T-cell (primary cell): ENCODE data around the gene LAMTOR5. TPM values are rescaled to one million over a fixed set of nuclear protein-coding genes. Genes with fewer than 3 reads are reported as not detected.

ENCODE experiments used
- ATAC-seq, 4 experiments: fragments of 200-7000 bp in 3 of 4; fragments of 150-1000 bp in 1 of 4; cut with Tn5 transposase; replicated peaks in 1 of 4; 1 replicate in 3 of 4; 2 replicates in 1 of 4; pipeline ENCODE4 v1.10.0; 2021; ENCODE audit warnings: moderate library complexity in 3 of 4, mild to moderate bottlenecking in 2 of 4, moderate number of reproducible peaks in 1 of 4
- CTCF ChIA-PET, 2 donors: fragments of 300-600 bp; sonication (Branson Sonifier 250); formaldehyde crosslinking; loops; one replicate each; lab custom pipeline; 2022; ENCODE audit warnings: antibody characterized with exemption in 2 of 2; lab: Charles Lee
- POLR2A ChIA-PET, 2 donors: fragments of 300-600 bp; sonication (Branson Sonifier 250); formaldehyde crosslinking; loops; one replicate each; lab custom pipeline; 2022; ENCODE audit warnings: antibody characterized with exemption in 2 of 2; lab: Charles Lee
- DNase-seq, 35 experiments: peaks; one replicate each; pipeline versions ENCODE4 v3.0.0 to v3.0.0-alpha.2; 2013 to 2023
- H3K27ac ChIP-seq: one replicate; pipeline ENCODE4 v1.5.1; 2013; ENCODE audit warnings: low read length
- H3K27me3 ChIP-seq, 2 experiments: replicated peaks in 1 of 2; 1 replicate in 1 of 2; 2 replicates in 1 of 2; pipeline versions ENCODE4 v1.6.1 to v1.7.0; 2013; ENCODE audit warnings: low read length in 1 of 2, mixed read lengths in 1 of 2; ENCODE audit not compliant: control insufficient read depth in 2 of 2, insufficient read depth in 2 of 2; ENCODE audit errors: extremely low read depth in 1 of 2
- H3K36me3 ChIP-seq, 2 donors: 1 replicate in 1 of 2; 2 replicates in 1 of 2; pipeline versions ENCODE4 v1.6.1 to v1.7.0; 2013; ENCODE audit warnings: low read length in 1 of 2; ENCODE audit not compliant: control insufficient read depth in 2 of 2, insufficient read depth in 1 of 2; ENCODE audit errors: extremely low read depth in 1 of 2
- H3K4me1 ChIP-seq, 2 experiments: 1 replicate in 1 of 2; 2 replicates in 1 of 2; pipeline versions ENCODE4 v1.6.1 to v1.7.0; 2013; ENCODE audit warnings: low read length in 2 of 2, mixed read lengths in 1 of 2; ENCODE audit not compliant: insufficient read depth in 2 of 2, control insufficient read depth in 1 of 2; ENCODE audit errors: extremely low read depth in 1 of 2
- H3K4me3 ChIP-seq, 2 donors: 1 replicate in 1 of 2; 2 replicates in 1 of 2; pipeline versions ENCODE4 v1.5.1 to v1.7.0; 2013; ENCODE audit warnings: mild to moderate bottlenecking in 2 of 2, low read length in 1 of 2, moderate library complexity in 1 of 2; ENCODE audit not compliant: control insufficient read depth in 1 of 2; ENCODE audit errors: extremely low read depth in 1 of 2
- H3K9me3 ChIP-seq: 2 replicates; pipeline ENCODE4 v1.7.0; 2013
- H3K27ac Mint-ChIP-seq, 2 donors: one replicate each; pipeline ENCODE4 v1.8.0; 2020 to 2021; ENCODE audit warnings: mild to moderate bottlenecking in 2 of 2, mixed read lengths in 2 of 2
- H3K27me3 Mint-ChIP-seq, 2 donors: one replicate each; pipeline ENCODE4 v1.8.0; 2021 to 2022; ENCODE audit warnings: mixed read lengths in 2 of 2
- H3K36me3 Mint-ChIP-seq: one replicate; pipeline ENCODE4 v1.8.0; 2021; ENCODE audit warnings: mixed read lengths
- H3K4me1 Mint-ChIP-seq, 3 donors: one replicate each; pipeline ENCODE4 v1.8.0; 2020 to 2022; ENCODE audit warnings: mixed read lengths in 3 of 3, mild to moderate bottlenecking in 1 of 3
- H3K4me3 Mint-ChIP-seq, 3 donors: one replicate each; pipeline ENCODE4 v1.8.0; 2020 to 2022; ENCODE audit warnings: mild to moderate bottlenecking in 3 of 3, mixed read lengths in 3 of 3, moderate library complexity in 3 of 3
- H3K9me3 Mint-ChIP-seq, 3 donors: one replicate each; pipeline ENCODE4 v1.8.0; 2020 to 2022; ENCODE audit warnings: mixed read lengths in 3 of 3
- WGBS: methylation state at CpG from one replicate; pipeline ENCODE4 v1.1.5; 2013; ENCODE audit warnings: missing lambda C conversion rate; ENCODE audit not compliant: insufficient coverage; 5-methylcytosine and 5-hydroxymethylcytosine counted together
- total RNA-seq, 35 experiments: library from RNA in 6 of 35; stranded (reverse) in 6 of 35; fragments of 120-200 nt in 1 of 35; gene quantifications; one replicate each; pipeline versions ENCODE4 v1.2.1 to v1.2.4 and lab custom pipeline; 2013 to 2026

LAMTOR5 gene
- total RNA-seq: 10 to 100 TPM; 60.0 to 68.6 (median 67.0) TPM
- total RNA-seq (2013): 57.9 TPM
- total RNA-seq (lab: John Stamatoyannopoulos, UW): 20.4 to 74.0 (median 37.9) reads per million in 29 experiments

GRCh38 chr1:110407260-110408210 lies at the start of gene LAMTOR5:
Gene LAMTOR5 (minus strand): TSS chr1:110407694. CDS start chr1:110407620, 74 bp downstream.
- H3K4me3 Mint-ChIP-seq: peak within 1 kb of the TSS; percentile 97 to 100 (median 98)
- CTCF ChIA-PET: interaction anchor here (0.6 to 2.6 kb wide), 6 partner anchors 55 to 379 kb away, joined by 3 to 25 read pairs (median 3); partner anchors contain the start of gene RBM15 (in 1 of the 2)
- WGBS: under 1% methylated on average over 75 of the region's 76 CpGs

GRCh38 chr1:110457206-110457605 lies 49.7 kb upstream of the LAMTOR5 start:
- no peaks in the 10 kb centered on the region for H3K36me3 ChIP-seq
- ChIA-PET POLR2A (interaction anchor here in 1 of 2 donors (0.7 kb wide), 1 partner anchor 268 kb away, joined by 3 read pairs; no protein-coding TSS in a partner anchor), CTCF (interaction anchor here in 1 of 2 donors (0.6 kb wide), 1 partner anchor 250 kb away, joined by 4 read pairs; no protein-coding TSS in a partner anchor)
- no peak overlapping the region for H3K27ac ChIP-seq
- Mint-ChIP-seq H3K4me3 (no peak overlapping the region), H3K27me3 (peaks cover 2 to 4% of the 10 kb centered on the region in 2 donors), H3K27ac (no peak overlapping the region), H3K4me1 (no peaks in the 10 kb centered on the region), H3K36me3 (no peaks in the 10 kb centered on the region), H3K9me3 (no peaks in the 10 kb centered on the region)
- ATAC-seq (no peak), DNase-seq (no peak)
- WGBS: 58% methylated on average over 2 of the region's 5 CpGs
- H3K4me1 ChIP-seq: no peaks in the 10 kb centered on the region
- H3K27me3 ChIP-seq: peaks cover 0 to 22% of the 10 kb centered on the region in 2 experiments
- H3K9me3 ChIP-seq: no peaks in the 10 kb centered on the region
- H3K4me3 ChIP-seq: no peak overlapping the region

More at GRCh38 chr1:110407260-110408210, at the start of gene LAMTOR5:
- H3K4me1 Mint-ChIP-seq: peaks cover 23 to 31% (median 30%) of the 10 kb centered on the region in 3 donors
- no peaks in the 10 kb centered on the region for H3K9me3 ChIP-seq
- ATAC-seq (peak; percentile 94 to 96 (median 96)), DNase-seq (peak; percentile 78 to 94 (median 86))
- peak within 1 kb of the TSS; percentile 85 for H3K27ac ChIP-seq
- no peaks in the 10 kb centered on the region for H3K27me3 ChIP-seq
- H3K36me3 Mint-ChIP-seq: peaks cover 7% of the 10 kb centered on the region
- peaks cover 16% of the 10 kb centered on the region in 2 experiments for H3K4me1 ChIP-seq
- no peaks in the 10 kb centered on the region for H3K9me3 Mint-ChIP-seq
- H3K27ac Mint-ChIP-seq: peak within 1 kb of the TSS; percentile 97 to 99
- POLR2A ChIA-PET: interaction anchor here in 1 of 2 donors (1.3 kb wide), 1 partner anchor 69 kb away, joined by 5 read pairs; the partner anchor contains the start of gene RBM15
- H3K27me3 Mint-ChIP-seq: no peaks in the 10 kb centered on the region
- H3K4me3 ChIP-seq: peak within 1 kb of the TSS; percentile 83 to 92
- peaks cover 0 to 22% of the 10 kb centered on the region in 2 donors for H3K36me3 ChIP-seq

- DNase-seq: no peak
Observed at GRCh38 chr1:110455151-110455550, 47.7 kb upstream of the LAMTOR5 start.

GRCh38 chr1:110454328-110454727 lies 46.8 kb upstream of the LAMTOR5 start:
- Mint-ChIP-seq H3K36me3 (no peaks in the 10 kb centered on the region), H3K27me3 (peaks cover 4 to 10% of the 10 kb centered on the region in 2 donors), H3K4me1 (no peaks in the 10 kb centered on the region), H3K4me3 (no peak overlapping the region), H3K9me3 (no peaks in the 10 kb centered on the region), H3K27ac (no peak overlapping the region)
- H3K9me3 ChIP-seq: no peaks in the 10 kb centered on the region
- no peak for DNase-seq
- no peak for ATAC-seq
- CTCF ChIA-PET: no interaction called here
- POLR2A ChIA-PET: no interaction called here
- H3K27ac ChIP-seq: no peak overlapping the region
- peaks cover 0 to 13% of the 10 kb centered on the region in 2 experiments for H3K27me3 ChIP-seq
- H3K36me3 ChIP-seq: no peaks in the 10 kb centered on the region
- H3K4me3 ChIP-seq: no peak overlapping the region
- WGBS: 80% methylated on average over 1 of the region's 1 CpG
- no peaks in the 10 kb centered on the region for H3K4me1 ChIP-seq

More at GRCh38 chr1:110455151-110455550, 47.7 kb upstream of the LAMTOR5 start:
- Mint-ChIP-seq H3K9me3 (no peaks in the 10 kb centered on the region), H3K4me3 (no peak overlapping the region), H3K27ac (no peak overlapping the region), H3K27me3 (peaks cover 4 to 10% of the 10 kb centered on the region in 2 donors), H3K4me1 (no peaks in the 10 kb centered on the region), H3K36me3 (no peaks in the 10 kb centered on the region)
- H3K27me3 ChIP-seq: peaks cover 0 to 15% of the 10 kb centered on the region in 2 experiments
- POLR2A ChIA-PET: interaction anchor here in 1 of 2 donors (1.1 kb wide), 1 partner anchor 39 kb away, joined by 5 read pairs; no protein-coding TSS in a partner anchor
- no peak for ATAC-seq
- no peaks in the 10 kb centered on the region for H3K4me1 ChIP-seq
- no peaks in the 10 kb centered on the region for H3K9me3 ChIP-seq
- CTCF ChIA-PET: no interaction called here
- no peak overlapping the region for H3K4me3 ChIP-seq
- no peak overlapping the region for H3K27ac ChIP-seq
- H3K36me3 ChIP-seq: no peaks in the 10 kb centered on the region
- 100% methylated on average over 1 of the region's 8 CpGs for WGBS

GRCh38 chr1:110453829-110454228 lies 46.3 kb upstream of the LAMTOR5 start:
- H3K4me1 Mint-ChIP-seq: no peaks in the 10 kb centered on the region

GRCh38 chr1:110452330-110452729 lies 44.8 kb upstream of the LAMTOR5 start:
- WGBS: 97% methylated on average over 5 of the region's 7 CpGs
- Histone ChIP-seq H3K27ac (no peak overlapping the region), H3K9me3 (no peaks in the 10 kb centered on the region), H3K36me3 (no peaks in the 10 kb centered on the region), H3K4me1 (no peaks in the 10 kb centered on the region), H3K27me3 (peaks cover 2 to 14% of the 10 kb centered on the region in 2 experiments), H3K4me3 (no peak overlapping the region)
- ChIA-PET POLR2A (no interaction called here), CTCF (no interaction called here)
- Mint-ChIP-seq H3K27me3 (peaks cover 4 to 10% of the 10 kb centered on the region in 2 donors), H3K4me3 (no peak overlapping the region), H3K4me1 (no peaks in the 10 kb centered on the region), H3K9me3 (no peaks in the 10 kb centered on the region), H3K36me3 (no peaks in the 10 kb centered on the region), H3K27ac (no peak overlapping the region)
- no peak for DNase-seq
- ATAC-seq: no peak

More at GRCh38 chr1:110453829-110454228, 46.3 kb upstream of the LAMTOR5 start:
- no peak overlapping the region for H3K4me3 ChIP-seq
- CTCF ChIA-PET: no interaction called here
- POLR2A ChIA-PET: no interaction called here
- ATAC-seq (no peak), DNase-seq (no peak)
- no peaks in the 10 kb centered on the region for H3K36me3 ChIP-seq
- H3K27me3 Mint-ChIP-seq: peaks cover 4 to 10% of the 10 kb centered on the region in 2 donors
- no peaks in the 10 kb centered on the region for H3K9me3 ChIP-seq
- 92% methylated on average over 9 of the region's 9 CpGs for WGBS
- H3K9me3 Mint-ChIP-seq: no peaks in the 10 kb centered on the region
- H3K27ac ChIP-seq: no peak overlapping the region
- H3K4me1 ChIP-seq: no peaks in the 10 kb centered on the region
- no peak overlapping the region for H3K27ac Mint-ChIP-seq
- peaks cover under 1 to 12% of the 10 kb centered on the region in 2 experiments for H3K27me3 ChIP-seq
- no peaks in the 10 kb centered on the region for H3K36me3 Mint-ChIP-seq
- H3K4me3 Mint-ChIP-seq: no peak overlapping the region
